ENCODE results near the gene XPC.

XPC gene

GRCh38 chr3:14154895-14155440 lies 23.4 kb downstream of the XPC start:
- no peak overlapping the region for H2AFZ ChIP-seq (ENCODE audit: low read depth, low read length)
- no peaks in the 10 kb centered on the region for H3K4me1 ChIP-seq (ENCODE audit: insufficient read depth, low read length)
- no peak for TF ChIP-seq CTCF (IDR thresholded peaks at IDR 0.05; ENCODE audit: borderline replicate concordance, extremely low read depth, low read length, poor library complexity, severe bottlenecking)
- no peak for TF ChIP-seq EZH2 (IDR thresholded peaks at IDR 0.05; ENCODE audit: borderline replicate concordance, low read depth, low read length, severe bottlenecking)
- H4K20me1 ChIP-seq (ENCODE audit: insufficient read depth, low read length) = peaks cover 1% of the 10 kb centered on the region; the same call in 1 of the 2 replicates
- ATAC-seq (ENCODE audit: insufficient read depth, low read depth) = no peak
- no peak overlapping the region for H3K27ac ChIP-seq (ENCODE audit: low read length)
- no peaks in the 10 kb centered on the region for H3K27me3 ChIP-seq (ENCODE audit: insufficient read depth, low read length, poor library complexity)
- H3K9me3 ChIP-seq (ENCODE audit: insufficient read depth, low read length, severe bottlenecking) = no peaks in the 10 kb centered on the region
- H3K4me2 ChIP-seq (ENCODE audit: insufficient read depth, low read length) = no peak overlapping the region
- H3K36me3 ChIP-seq (ENCODE audit: insufficient read depth, low read length) = peaks cover 72% of the 10 kb centered on the region
- no peak overlapping the region for H3K4me3 ChIP-seq (ENCODE audit: low read depth in 1 of 2, low read length in 2 of 2)
- DNase-seq = no peak
- no peaks in the 10 kb centered on the region for H3K79me2 ChIP-seq (ENCODE audit: insufficient read depth, low read length)
- H3K9ac ChIP-seq (ENCODE audit: low read depth, low read length) = no peak overlapping the region

DNA sequence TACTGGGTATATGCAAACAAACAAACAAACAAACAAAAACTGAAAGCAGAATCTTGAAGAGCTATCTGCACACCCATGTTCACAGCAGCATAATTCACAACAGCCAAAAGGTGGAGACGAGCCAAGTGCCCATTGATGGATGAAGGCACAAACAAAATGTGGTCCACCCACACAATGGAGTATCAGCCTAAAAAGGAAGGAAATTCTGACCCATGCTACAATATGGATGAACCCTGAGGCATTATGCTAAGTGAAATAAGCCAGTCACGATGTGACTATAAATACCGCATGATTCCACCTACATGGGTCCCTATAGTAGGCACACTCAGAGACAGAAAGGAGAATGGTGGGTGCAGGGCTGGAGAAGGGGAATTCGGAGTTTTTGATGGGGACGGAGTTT lies 24.1 kb downstream of the XPC start:
- TF ChIP-seq EZH2 (IDR thresholded peaks at IDR 0.05; ENCODE audit: borderline replicate concordance, low read depth, low read length, severe bottlenecking) = no peak
- no peak for TF ChIP-seq CTCF (IDR thresholded peaks at IDR 0.05; ENCODE audit: borderline replicate concordance, extremely low read depth, low read length, poor library complexity, severe bottlenecking)
- Histone ChIP-seq H3K9ac (ENCODE audit: low read depth, low read length) (no peak overlapping the region), H3K27ac (ENCODE audit: low read length) (no peak overlapping the region), H3K79me2 (ENCODE audit: insufficient read depth, low read length) (no peaks in the 10 kb centered on the region), H3K4me1 (ENCODE audit: insufficient read depth, low read length) (no peaks in the 10 kb centered on the region), H3K4me2 (ENCODE audit: insufficient read depth, low read length) (no peak overlapping the region), H3K9me3 (ENCODE audit: insufficient read depth, low read length, severe bottlenecking) (no peaks in the 10 kb centered on the region), H3K36me3 (ENCODE audit: insufficient read depth, low read length) (peaks cover 67% of the 10 kb centered on the region), H3K4me3 (ENCODE audit: low read depth in 1 of 2, low read length in 2 of 2) (no peak overlapping the region), H3K27me3 (ENCODE audit: insufficient read depth, low read length, poor library complexity) (no peaks in the 10 kb centered on the region), H4K20me1 (ENCODE audit: insufficient read depth, low read length) (peaks cover 3% of the 10 kb centered on the region; the same call in 1 of the 2 replicates), H2AFZ (ENCODE audit: low read depth, low read length) (no peak overlapping the region)
- DNase-seq (no peak), ATAC-seq (ENCODE audit: insufficient read depth, low read depth) (no peak)

DNA sequence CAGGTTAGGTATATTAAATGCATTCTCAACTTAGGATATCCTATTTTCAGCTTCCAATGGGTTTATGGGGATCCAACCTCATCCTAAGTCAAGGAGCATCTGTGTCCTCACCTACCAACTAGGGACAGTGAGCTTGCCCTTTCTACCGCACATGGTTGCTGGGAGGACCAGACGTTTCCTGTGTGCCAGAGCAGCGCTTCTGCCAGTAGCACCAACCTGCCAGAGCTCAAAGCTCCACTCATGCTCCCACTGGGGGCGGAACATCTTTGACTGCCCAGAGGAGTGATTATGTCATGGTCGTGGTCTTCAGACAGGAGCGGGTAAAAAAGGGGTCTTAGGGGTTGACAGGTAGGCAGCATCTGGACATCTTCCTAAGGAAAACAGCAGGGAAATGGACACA lies 24.7 kb downstream of the XPC start:
- TF ChIP-seq CTCF (IDR thresholded peaks at IDR 0.05; ENCODE audit: borderline replicate concordance, extremely low read depth, low read length, poor library complexity, severe bottlenecking) (no peak), EZH2 (IDR thresholded peaks at IDR 0.05; ENCODE audit: borderline replicate concordance, low read depth, low read length, severe bottlenecking) (no peak)
- no peak overlapping the region for H3K4me3 ChIP-seq (ENCODE audit: low read depth in 1 of 2, low read length in 2 of 2)
- no peak overlapping the region for H2AFZ ChIP-seq (ENCODE audit: low read depth, low read length)
- ATAC-seq (ENCODE audit: insufficient read depth, low read depth) (no peak), DNase-seq (no peak)
- no peaks in the 10 kb centered on the region for H3K79me2 ChIP-seq (ENCODE audit: insufficient read depth, low read length)
- no peaks in the 10 kb centered on the region for H3K9me3 ChIP-seq (ENCODE audit: insufficient read depth, low read length, severe bottlenecking)
- peaks cover 61% of the 10 kb centered on the region for H3K36me3 ChIP-seq (ENCODE audit: insufficient read depth, low read length)
- peaks cover 3% of the 10 kb centered on the region; the same call in 1 of the 2 replicates for H4K20me1 ChIP-seq (ENCODE audit: insufficient read depth, low read length)
- H3K27ac ChIP-seq (ENCODE audit: low read length) = no peak overlapping the region
- no peaks in the 10 kb centered on the region for H3K27me3 ChIP-seq (ENCODE audit: insufficient read depth, low read length, poor library complexity)
- no peaks in the 10 kb centered on the region for H3K4me1 ChIP-seq (ENCODE audit: insufficient read depth, low read length)
- no peak overlapping the region for H3K9ac ChIP-seq (ENCODE audit: low read depth, low read length)
- H3K4me2 ChIP-seq (ENCODE audit: insufficient read depth, low read length) = no peak overlapping the region

Measured in DND-41 (cell line).